NT2/D1 (cell line): ENCODE data around the gene POLE.

Experiments
- SUZ12 ChIP-seq: IDR thresholded peaks from 2 replicates; pipeline ENCODE4 v1.6.1; 2011; ENCODE audit not compliant: insufficient read length, insufficient read depth; ENCODE audit errors: extremely low read depth
- ZNF274 ChIP-seq: IDR thresholded peaks from 2 replicates; pipeline ENCODE4 v1.6.1; 2011; ENCODE audit warnings: mild to moderate bottlenecking, low read depth, low read length

GRCh38 chr12:132716356-132716755, 29.2 kb upstream of the POLE start:
- no peak for TF ChIP-seq ZNF274
- no peak for TF ChIP-seq SUZ12
